Brain microvascular endothelial cell (primary cell): ENCODE measurements around the gene WDR4.
A peak's percentile ranks its signal among the peaks of the same experiment; 100 is the strongest.
"Not testable (repeated sequence)": the region's sequence is repeated elsewhere in the genome, so short reads cannot be mapped to it uniquely, and the experiment has no call there.

Experiments
- DNase-seq: peaks from one replicate; pipeline ENCODE4 v3.0.0-alpha.2; 2020
- H3K27ac ChIP-seq: fragments of 250-450 bp; sonication (Bioruptor Pico); 2 replicates; pipeline ENCODE4 v1.5.1; 2020; ENCODE audit warnings: mild to moderate bottlenecking, moderate library complexity
- H3K27me3 ChIP-seq: fragments of 250-450 bp; sonication (Bioruptor Pico); replicated peaks from 2 replicates; pipeline ENCODE4 v1.5.1; 2020; ENCODE audit warnings: mild to moderate bottlenecking
- H3K36me3 ChIP-seq: fragments of 250-450 bp; sonication (Bioruptor Pico); replicated peaks from 2 replicates; pipeline ENCODE4 v1.5.1; 2020; ENCODE audit warnings: mild to moderate bottlenecking
- H3K4me3 ChIP-seq: 2 replicates; pipeline ENCODE4 v1.5.1; 2011; ENCODE audit warnings: low read depth, mild to moderate bottlenecking, control low read depth, low read length, moderate library complexity
- CTCF ChIP-seq: IDR thresholded peaks from 2 replicates; pipeline ENCODE4 v1.5.1; 2011; ENCODE audit warnings: low read depth, mild to moderate bottlenecking, moderate library complexity, low read length, control low read depth, inconsistent platforms; ENCODE audit errors: missing control alignments
- in situ Hi-C: cut with HindIII; loops from 2 replicates; pipeline ENCODE4 v1.10.0; 2017; ENCODE audit warnings: low sequenced_read_pairs, low pct_ligation_motif_present

WDR4 gene

GRCh38 chr21:42827588-42827987, 51.8 kb downstream of the WDR4 start:
- no peak for TF ChIP-seq CTCF
- H3K27me3 ChIP-seq = peaks cover 10% of the 10 kb centered on the region
- H3K27ac ChIP-seq = no peak overlapping the region
- H3K36me3 ChIP-seq = no peaks in the 10 kb centered on the region
- H3K4me3 ChIP-seq = no peak overlapping the region
- in situ Hi-C loops = no loop called here
- no peak for DNase-seq

GRCh38 chr21:42820616-42821465, 58.5 kb downstream of the WDR4 start:
- no peak for TF ChIP-seq CTCF
- DNase-seq = no peak
- H3K36me3 ChIP-seq = no peaks in the 10 kb centered on the region
- no peak overlapping the region for H3K4me3 ChIP-seq
- H3K27me3 ChIP-seq = peaks cover 8% of the 10 kb centered on the region
- H3K27ac ChIP-seq = no peak overlapping the region
- in situ Hi-C loops = no loop called here

GRCh38 chr21:42819861-42820615, 59.3 kb downstream of the WDR4 start:
- in situ Hi-C loops = no loop called here
- Histone ChIP-seq H3K4me3 (no peak overlapping the region), H3K27me3 (peaks cover 8% of the 10 kb centered on the region), H3K36me3 (no peaks in the 10 kb centered on the region), H3K27ac (no peak overlapping the region)
- TF ChIP-seq CTCF = no peak
- no peak for DNase-seq

- Histone ChIP-seq H3K36me3 (no peaks in the 10 kb centered on the region), H3K27ac (no peak overlapping the region), H3K27me3 (peaks cover 5% of the 10 kb centered on the region), H3K4me3 (no peak overlapping the region)
- in situ Hi-C loops = no loop called here
- peak; percentile 41 for DNase-seq
- TF ChIP-seq CTCF = peak; percentile 90
Measured at GRCh38 chr21:42818328-42818749, 61.0 kb downstream of the WDR4 start.

- Histone ChIP-seq H3K27me3 (no peaks in the 10 kb centered on the region), H3K36me3 (no peaks in the 10 kb centered on the region), H3K27ac (no peak overlapping the region), H3K4me3 (no peak overlapping the region)
- DNase-seq = no peak
- no peak for TF ChIP-seq CTCF
- in situ Hi-C loops = no loop called here
Measured at GRCh38 chr21:42815217-42815616, 64.1 kb downstream of the WDR4 start.

GRCh38 chr21:42812528-42813241, 66.7 kb downstream of the WDR4 start:
- H3K27me3 ChIP-seq, H3K36me3 ChIP-seq, in situ Hi-C loops, DNase-seq, H3K4me3 ChIP-seq, H3K27ac ChIP-seq: not testable (repeated sequence)
